A549 (cell line): Measurements from ENCODE around the gene SLIT3.

Experiments
- CHD4 ChIP-seq: fragments of 200-600 bp; sonication (generic); IDR thresholded peaks from 2 replicates; pipeline ENCODE4 v1.6.1; 2016; ENCODE audit warnings: antibody characterized with exemption, mild to moderate bottlenecking, borderline replicate concordance
- EHMT2 ChIP-seq: fragments of 200-600 bp; sonication (generic); IDR thresholded peaks from 2 replicates; pipeline ENCODE4 v1.6.1; 2016; ENCODE audit warnings: antibody characterized with exemption, low read depth, mild to moderate bottlenecking, moderate library complexity
- EP300 ChIP-seq, 2 experiments: fragments of >200 bp; sonication (Bioruptor Twin); formaldehyde crosslinking; IDR thresholded peaks; 2 replicates in 1 of 2; 3 replicates in 1 of 2; pipeline ENCODE4 v1.6.1; 2016 to 2017
- JUN ChIP-seq, 2 experiments: fragments of >200 bp; sonication (Bioruptor Twin); formaldehyde crosslinking; IDR thresholded peaks; 2 replicates in 1 of 2; 3 replicates in 1 of 2; pipeline ENCODE4 v1.6.1; 2016 to 2017
- JUNB ChIP-seq: fragments of >200 bp; sonication (Bioruptor Twin); formaldehyde crosslinking; IDR thresholded peaks from 2 replicates; pipeline ENCODE4 v1.6.1; 2016
- POLR2A ChIP-seq: IDR thresholded peaks from 2 replicates; pipeline ENCODE4 v1.6.1; 2012; ENCODE audit warnings: mild to moderate bottlenecking, low read length
- RAD21 ChIP-seq, 2 experiments: fragments of >200 bp in 1 of 2; sonication (Bioruptor Twin) in 1 of 2; formaldehyde crosslinking in 1 of 2; IDR thresholded peaks in 1 of 2; conservative IDR thresholded peaks in 1 of 2; 2 replicates in 1 of 2; 3 replicates in 1 of 2; pipeline ENCODE4 v1.6.1; 2012 to 2018; ENCODE audit warnings: inconsistent platforms in 1 of 2
- RCOR1 ChIP-seq: fragments of 150-350 bp; IDR thresholded peaks from 2 replicates; pipeline ENCODE4 v1.6.1; 2014; ENCODE audit warnings: antibody characterized with exemption, low read length, low read depth
- REST ChIP-seq: fragments of 200-600 bp; sonication (generic); IDR thresholded peaks from 2 replicates; pipeline ENCODE4 v1.6.1; 2016; ENCODE audit warnings: antibody characterized with exemption, mild to moderate bottlenecking, moderate library complexity
- RNF2 ChIP-seq: fragments of 200-600 bp; sonication (generic); IDR thresholded peaks from 2 replicates; pipeline ENCODE4 v1.6.1; 2016; ENCODE audit warnings: low read depth, mild to moderate bottlenecking, antibody characterized with exemption, moderate library complexity, borderline replicate concordance
- SMC3 ChIP-seq: fragments of >200 bp; sonication (Bioruptor Twin); formaldehyde crosslinking; IDR thresholded peaks from 3 replicates; pipeline ENCODE4 v1.6.1; 2018; ENCODE audit warnings: inconsistent platforms
- SREBF2 ChIP-seq: fragments of 450-650 bp; IDR thresholded peaks from 2 replicates; pipeline ENCODE4 v1.6.1; 2014; ENCODE audit warnings: mild to moderate bottlenecking, moderate library complexity
- TF ChIP-seq, protein P1 (sequence below): IDR thresholded peaks from 2 replicates; pipeline ENCODE4 v1.6.1; 2012
- TF ChIP-seq, protein P2 (sequence below): fragments of >200 bp; sonication (Bioruptor Twin); formaldehyde crosslinking; IDR thresholded peaks from 3 replicates; pipeline ENCODE4 v1.5.1; 2016

- TF ChIP-seq, protein P1, sequence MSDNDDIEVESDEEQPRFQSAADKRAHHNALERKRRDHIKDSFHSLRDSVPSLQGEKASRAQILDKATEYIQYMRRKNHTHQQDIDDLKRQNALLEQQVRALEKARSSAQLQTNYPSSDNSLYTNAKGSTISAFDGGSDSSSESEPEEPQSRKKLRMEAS: no peak
- TF ChIP-seq, protein P2, sequence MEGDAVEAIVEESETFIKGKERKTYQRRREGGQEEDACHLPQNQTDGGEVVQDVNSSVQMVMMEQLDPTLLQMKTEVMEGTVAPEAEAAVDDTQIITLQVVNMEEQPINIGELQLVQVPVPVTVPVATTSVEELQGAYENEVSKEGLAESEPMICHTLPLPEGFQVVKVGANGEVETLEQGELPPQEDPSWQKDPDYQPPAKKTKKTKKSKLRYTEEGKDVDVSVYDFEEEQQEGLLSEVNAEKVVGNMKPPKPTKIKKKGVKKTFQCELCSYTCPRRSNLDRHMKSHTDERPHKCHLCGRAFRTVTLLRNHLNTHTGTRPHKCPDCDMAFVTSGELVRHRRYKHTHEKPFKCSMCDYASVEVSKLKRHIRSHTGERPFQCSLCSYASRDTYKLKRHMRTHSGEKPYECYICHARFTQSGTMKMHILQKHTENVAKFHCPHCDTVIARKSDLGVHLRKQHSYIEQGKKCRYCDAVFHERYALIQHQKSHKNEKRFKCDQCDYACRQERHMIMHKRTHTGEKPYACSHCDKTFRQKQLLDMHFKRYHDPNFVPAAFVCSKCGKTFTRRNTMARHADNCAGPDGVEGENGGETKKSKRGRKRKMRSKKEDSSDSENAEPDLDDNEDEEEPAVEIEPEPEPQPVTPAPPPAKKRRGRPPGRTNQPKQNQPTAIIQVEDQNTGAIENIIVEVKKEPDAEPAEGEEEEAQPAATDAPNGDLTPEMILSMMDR: no peak
- no peak for TF ChIP-seq EHMT2
- TF ChIP-seq RCOR1: no peak
- TF ChIP-seq SREBF2: no peak
- no peak for TF ChIP-seq POLR2A
- TF ChIP-seq JUN (IDR thresholded peaks at IDR 0.05): no peak
- TF ChIP-seq REST: no peak
- no peak for TF ChIP-seq RNF2
- no peak for TF ChIP-seq JUNB
- TF ChIP-seq CHD4: no peak
- no peak for TF ChIP-seq SMC3
- TF ChIP-seq RAD21 (conservative IDR thresholded peaks at IDR 0.05 in 1 of 2, IDR thresholded peaks at IDR 0.05 in 1 of 2): no peak
- no peak for TF ChIP-seq EP300 (IDR thresholded peaks at IDR 0.05)
Observed at GRCh38 chr5:168696611-168697010, 604.3 kb downstream of the SLIT3 start.
